ENCODE data around the gene SIGLEC14. TPM values are rescaled to one million over a fixed set of nuclear protein-coding genes. Genes with fewer than 3 reads are reported as not detected.

The SIGLEC14 gene
- not detected in 2 replicates for total RNA-seq

DNA sequence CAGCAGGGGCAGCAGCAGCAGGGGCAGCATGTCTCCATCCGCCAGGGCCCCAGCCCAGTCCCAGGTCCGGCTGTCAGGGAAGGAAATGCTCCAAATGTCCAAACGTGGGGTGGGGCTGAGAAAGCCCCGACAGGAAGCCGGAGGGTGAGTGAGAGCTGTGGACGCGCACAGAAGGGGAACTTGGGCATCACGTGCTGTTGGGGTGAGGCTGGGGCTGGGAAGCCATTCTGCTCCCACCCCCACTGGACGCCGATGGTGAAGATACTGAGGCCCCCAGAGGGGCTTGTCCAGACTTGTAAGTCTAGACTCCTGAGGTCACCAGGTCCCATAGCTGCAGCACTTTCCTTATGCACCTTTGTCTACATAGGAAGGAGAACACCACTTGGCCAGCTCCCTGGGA is at the start of gene SIGLEC14:
SIGLEC14 (minus strand) TSS at position 96 of the 400 bp plus-strand sequence; CDS start at position 30, 66 bp downstream.

GRCh38 chr19:51693260-51693659 is 46.6 kb upstream of the SIGLEC14 start, which contains the start of gene SPACA6:
TSS of gene SPACA6 (plus strand) at chr19:51693330. CDS start at chr19:51693527, 197 bp downstream.

GRCh38 chr19:51630315-51630714 is 16.3 kb downstream of the SIGLEC14 start, which contains the start of gene SIGLEC5:
TSS of gene SIGLEC5 (minus strand) at chr19:51630401. CDS start at chr19:51630335, 66 bp downstream.

Other genes with a start within 250 kb of the SIGLEC14 start
- gene SIGLEC10, start 229.2 kb downstream of the SIGLEC14 start, total RNA-seq = not detected in 2 replicates
- gene SIGLEC8, start 188.4 kb downstream of the SIGLEC14 start, total RNA-seq = not detected in 2 replicates
- gene CEACAM18, start 168.3 kb downstream of the SIGLEC14 start, total RNA-seq = not detected in 2 replicates
- not detected in 2 replicates for gene SIGLEC12, start 145.0 kb downstream of the SIGLEC14 start, total RNA-seq
- not detected in 2 replicates for gene SIGLEC6, start 115.2 kb downstream of the SIGLEC14 start, total RNA-seq
- 1.6 and 3.0 TPM in 2 replicates for gene ZNF175, start 75.5 kb downstream of the SIGLEC14 start, total RNA-seq
- not detected in 2 replicates for gene SIGLEC5, start 16.4 kb downstream of the SIGLEC14 start, total RNA-seq
- gene SPACA6, start 46.5 kb upstream of the SIGLEC14 start, total RNA-seq = 3.7 and 5.4 TPM in 2 replicates
- not detected in 2 replicates for gene HAS1, start 77.2 kb upstream of the SIGLEC14 start, total RNA-seq
- gene FPR1, start 105.1 kb upstream of the SIGLEC14 start, total RNA-seq = not detected in 2 replicates
- not detected in 2 replicates for gene FPR2, start 114.4 kb upstream of the SIGLEC14 start, total RNA-seq
- not detected in 2 replicates for gene FPR3, start 148.3 kb upstream of the SIGLEC14 start, total RNA-seq
- gene ZNF577, start 241.1 kb upstream of the SIGLEC14 start, total RNA-seq = 3.0 and 3.2 TPM in 2 replicates